ENCODE results near the gene INPP5A.
"Not testable (repeated sequence)": the region's sequence is repeated elsewhere in the genome, so short reads cannot be mapped to it uniquely, and the experiment has no call there.

Gene INPP5A

GRCh38 chr10:132785723-132786475 is 248.3 kb downstream of the INPP5A start, which contains the start of gene NKX6-2:
Gene NKX6-2, minus strand, starts transcription at chr10:132786147. Its CDS starts 199 bp downstream, at chr10:132785948.
- no peak for DNase-seq (ENCODE audit: low read depth)

GRCh38 chr10:132786476-132786883 is 248.9 kb downstream of the INPP5A start:
- DNase-seq (ENCODE audit: low read depth): no peak

DNA sequence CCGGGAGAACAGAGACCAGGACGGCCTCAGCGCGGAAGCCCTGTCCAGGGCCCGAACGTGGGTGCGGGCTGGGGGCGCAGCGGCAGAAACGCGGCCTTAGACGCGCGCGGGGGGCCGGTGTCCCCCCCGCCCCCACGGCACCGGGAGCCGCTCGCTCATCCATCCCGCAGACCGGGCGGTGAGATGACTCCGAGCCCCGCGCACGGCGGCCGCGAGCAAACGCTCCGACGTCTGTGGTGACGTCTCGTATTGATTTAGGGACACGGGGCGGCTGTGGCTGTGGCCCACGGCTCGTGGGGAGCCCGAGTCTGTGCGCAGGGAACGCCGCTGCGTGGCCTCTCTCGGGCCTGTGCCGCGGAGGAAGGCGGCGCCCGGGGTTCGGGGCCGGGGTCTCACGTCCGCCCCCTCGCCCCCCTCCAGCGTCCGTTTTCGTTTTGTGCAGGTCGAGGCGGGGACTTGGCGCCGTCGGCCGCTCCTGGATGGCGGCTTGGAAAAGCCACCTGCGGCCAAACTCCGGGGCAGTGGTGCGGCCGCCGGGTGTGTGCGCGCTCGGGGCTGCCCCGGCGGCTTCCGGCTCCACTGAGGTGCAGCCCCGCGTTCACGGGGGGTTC is 249.4 kb downstream of the INPP5A start:
- no peak for DNase-seq (ENCODE audit: low read depth)

GRCh38 chr10:132787495-132788179 is 250.1 kb downstream of the INPP5A start:
- DNase-seq (ENCODE audit: low read depth): no peak

DNA sequence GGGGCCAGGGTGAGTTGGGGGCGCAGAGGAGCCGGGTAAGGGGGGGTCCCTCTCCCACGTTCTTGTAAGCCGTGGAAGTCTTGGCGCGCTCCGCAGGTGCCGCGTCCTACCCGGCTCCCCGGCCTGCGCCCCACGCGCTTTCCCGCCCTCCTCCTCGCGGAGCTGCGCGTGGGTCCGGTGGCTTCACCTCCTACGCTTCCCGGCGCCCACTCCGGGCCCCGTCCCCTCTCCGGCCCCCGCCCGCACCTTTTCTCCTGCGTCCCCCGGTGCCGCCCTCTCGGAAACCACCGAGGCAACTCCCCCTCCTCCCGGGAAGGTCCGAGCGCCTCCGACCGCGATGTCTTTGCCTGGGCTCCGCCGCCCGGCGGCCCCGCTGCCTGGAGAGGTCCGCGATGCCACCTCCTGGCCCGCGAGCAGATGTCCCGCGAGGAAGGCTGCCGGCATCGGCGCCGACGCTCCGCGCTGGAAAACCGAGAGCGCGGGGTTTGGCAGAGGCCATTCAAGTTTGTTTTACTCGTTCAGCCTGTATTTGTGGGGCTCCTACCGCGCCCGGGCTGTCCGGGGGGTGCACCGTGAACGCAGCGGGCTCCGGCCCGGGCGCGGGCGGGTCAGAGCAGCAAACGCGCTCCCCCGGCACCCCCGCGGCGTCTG is 250.7 kb downstream of the INPP5A start:
- DNase-seq (ENCODE audit: low read depth): no peak

- DNase-seq (ENCODE audit: low read depth): no peak
Observed at GRCh38 chr10:132788831-132789219, 251.2 kb downstream of the INPP5A start.

GRCh38 chr10:132789659-132790148 is 252.1 kb downstream of the INPP5A start:
- no peak for DNase-seq (ENCODE audit: low read depth)

GRCh38 chr10:132790470-132790869 is 252.9 kb downstream of the INPP5A start:
- DNase-seq (ENCODE audit: low read depth): no peak

DNA sequence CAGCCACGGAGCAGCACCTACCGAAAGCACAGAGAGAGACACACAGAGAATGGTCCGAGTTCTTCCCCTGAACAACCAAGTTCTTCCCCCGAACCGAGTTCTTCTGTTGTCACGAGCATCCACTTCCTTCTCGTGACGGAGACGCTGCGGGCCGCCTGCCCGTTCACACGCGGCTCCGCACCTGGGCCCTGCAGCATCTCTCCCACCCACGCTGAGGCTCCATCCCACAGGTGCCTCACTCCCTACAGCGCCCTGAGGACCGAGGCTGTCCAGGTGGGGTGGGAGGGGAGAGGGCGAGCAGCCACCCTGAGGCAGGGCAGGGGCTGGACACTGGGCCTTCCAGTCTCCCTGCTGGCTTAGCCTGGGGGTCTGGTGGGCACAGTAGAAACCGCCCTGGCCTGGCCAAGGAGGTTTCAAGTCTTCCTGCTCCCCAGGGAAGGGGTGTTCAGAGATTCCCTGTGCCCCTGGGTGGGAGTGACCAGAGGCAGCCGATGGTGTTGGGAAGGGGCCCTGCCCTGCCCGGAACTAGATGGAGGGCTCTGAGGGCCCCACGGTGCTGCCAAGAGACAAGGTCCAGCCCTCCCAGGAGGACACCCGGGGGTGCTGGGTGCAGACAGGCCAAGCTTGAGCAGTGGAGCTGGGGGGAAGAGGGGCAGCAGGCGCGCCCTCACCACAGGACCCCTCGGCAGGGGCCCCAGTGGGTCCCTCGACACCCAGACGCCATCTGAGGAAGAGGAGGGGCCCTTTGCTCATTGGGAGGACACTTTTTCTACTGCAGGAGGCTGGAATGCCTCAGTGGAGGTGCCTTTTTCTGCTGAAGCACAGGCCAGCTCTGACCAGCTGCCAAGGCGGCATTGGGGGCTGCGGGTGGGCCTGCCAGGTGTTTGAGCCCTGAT is 253.6 kb downstream of the INPP5A start:
- no peak for DNase-seq (ENCODE audit: low read depth)

- DNase-seq (ENCODE audit: low read depth): not testable (repeated sequence)
Observed at GRCh38 chr10:132792099-132792498, 254.5 kb downstream of the INPP5A start.

- DNase-seq (ENCODE audit: low read depth): no peak
Observed at GRCh38 chr10:132792796-132793195, 255.2 kb downstream of the INPP5A start.

DNA sequence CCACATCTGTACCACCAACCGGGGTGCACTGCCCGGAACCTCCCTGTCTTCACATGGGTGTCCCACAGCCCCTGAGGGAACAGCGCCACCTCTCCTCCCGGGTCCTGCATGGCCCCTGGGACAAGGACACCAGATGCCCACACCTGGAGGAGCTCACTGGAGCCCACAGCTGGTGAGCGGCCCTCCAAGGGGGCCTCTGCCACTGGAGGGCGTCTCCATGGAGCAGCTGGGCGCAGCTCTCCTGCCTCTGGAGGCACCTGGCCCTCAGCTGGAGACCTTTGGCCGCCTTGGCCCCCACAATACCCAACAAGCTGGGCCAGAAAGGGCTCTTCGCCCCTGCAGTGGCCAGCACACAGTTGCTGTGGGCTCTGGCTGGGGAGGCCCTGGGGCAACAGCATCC is 255.6 kb downstream of the INPP5A start:
- DNase-seq (ENCODE audit: low read depth): no peak

DNA sequence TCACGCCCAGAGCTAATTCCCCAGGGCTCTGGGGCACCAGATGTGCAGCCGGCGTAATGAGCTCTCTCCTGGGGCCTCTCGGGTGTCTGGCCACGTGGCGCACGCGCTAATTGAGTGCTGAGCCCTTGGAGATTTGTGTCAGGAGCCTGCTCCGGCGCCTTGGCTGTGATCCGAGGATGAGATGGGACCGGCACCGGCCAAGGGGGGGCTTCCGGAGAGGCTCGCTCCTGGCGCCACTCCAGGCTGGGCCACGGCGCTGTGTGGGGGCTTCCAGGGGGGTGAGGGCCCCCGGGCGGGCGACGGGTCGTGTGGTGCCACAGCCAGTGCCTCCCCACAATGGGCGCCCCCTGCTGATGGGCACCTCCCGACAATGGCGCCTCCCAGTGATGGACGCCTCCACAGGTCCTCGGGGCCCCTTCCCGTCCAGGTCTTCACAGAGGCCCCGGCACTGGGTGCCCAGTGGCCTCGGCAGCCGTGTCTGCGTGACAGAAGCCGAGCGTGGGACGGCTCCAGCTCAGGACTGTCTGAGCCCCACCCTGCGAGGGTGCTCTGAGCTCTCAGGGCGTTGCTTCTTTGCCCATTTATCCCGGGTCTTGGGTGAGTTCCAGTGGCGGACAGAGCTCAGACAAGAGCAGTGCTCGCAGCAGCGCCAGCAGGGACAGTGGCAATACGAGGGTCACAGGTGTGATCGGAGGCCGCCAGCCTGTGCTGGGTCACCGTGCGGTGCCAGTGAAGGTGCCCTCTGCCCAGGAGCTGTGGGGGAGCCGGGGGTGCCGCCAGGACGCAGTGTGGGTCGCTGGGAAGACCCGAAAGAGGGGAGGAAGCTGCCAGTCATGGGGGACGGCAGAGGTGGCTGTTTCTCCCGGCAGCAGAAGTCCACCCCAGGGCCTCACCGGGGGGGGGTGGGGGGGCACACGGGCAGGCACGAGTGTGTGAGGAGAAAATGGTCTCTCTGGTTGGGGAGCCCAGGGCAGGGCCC is 256.6 kb downstream of the INPP5A start:
- DNase-seq (ENCODE audit: low read depth): no peak

GRCh38 chr10:132796846-132797245 is 259.3 kb downstream of the INPP5A start:
- DNase-seq (ENCODE audit: low read depth): no peak

- DNase-seq (ENCODE audit: low read depth): not testable (repeated sequence)
Observed at GRCh38 chr10:132797986-132798385, 260.4 kb downstream of the INPP5A start.

DNA sequence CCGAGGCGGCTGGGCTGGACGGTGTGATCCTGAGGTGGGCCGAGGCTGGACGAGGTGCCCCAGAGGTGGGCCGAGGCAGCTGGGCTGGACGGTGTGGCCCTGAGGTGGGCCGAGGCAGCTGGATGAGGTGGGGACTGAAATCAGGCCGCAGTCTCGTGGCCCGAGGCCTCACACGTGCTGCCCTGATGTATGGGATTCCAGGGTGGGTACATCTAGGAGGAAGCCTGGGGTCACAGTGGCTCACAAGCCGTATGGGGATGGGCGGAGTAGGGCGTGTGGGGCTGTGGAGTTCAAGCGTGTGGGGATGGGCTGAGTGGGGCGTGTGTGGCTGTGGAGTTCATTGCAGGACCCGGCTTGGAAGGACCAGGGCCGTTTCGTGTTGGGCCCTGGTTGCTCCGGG is 260.8 kb downstream of the INPP5A start:
- no peak for DNase-seq (ENCODE audit: low read depth)

DNA sequence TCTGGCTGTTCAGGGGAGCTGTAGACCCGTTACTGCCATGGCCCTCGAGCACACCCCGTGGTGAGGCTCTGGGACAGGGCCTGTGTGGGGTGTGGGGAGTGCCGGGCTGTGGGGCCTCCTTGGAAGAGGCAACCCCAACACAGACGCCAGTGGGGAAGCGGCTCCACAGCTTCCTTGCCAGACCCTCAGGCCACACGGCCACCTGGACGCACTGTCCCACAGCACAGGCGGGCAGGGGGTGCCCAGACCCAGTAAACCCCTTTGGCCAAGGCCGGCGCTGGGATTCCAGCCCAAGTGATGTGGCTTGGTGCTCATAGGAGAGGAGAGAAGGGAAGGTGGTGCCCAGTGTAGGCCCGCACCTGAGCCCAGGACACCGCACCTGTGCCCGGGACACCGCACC is 261.3 kb downstream of the INPP5A start:
- no peak for DNase-seq (ENCODE audit: low read depth)

- DNase-seq (ENCODE audit: low read depth): no peak
Observed at GRCh38 chr10:132799865-132800264, 262.3 kb downstream of the INPP5A start.

DNA sequence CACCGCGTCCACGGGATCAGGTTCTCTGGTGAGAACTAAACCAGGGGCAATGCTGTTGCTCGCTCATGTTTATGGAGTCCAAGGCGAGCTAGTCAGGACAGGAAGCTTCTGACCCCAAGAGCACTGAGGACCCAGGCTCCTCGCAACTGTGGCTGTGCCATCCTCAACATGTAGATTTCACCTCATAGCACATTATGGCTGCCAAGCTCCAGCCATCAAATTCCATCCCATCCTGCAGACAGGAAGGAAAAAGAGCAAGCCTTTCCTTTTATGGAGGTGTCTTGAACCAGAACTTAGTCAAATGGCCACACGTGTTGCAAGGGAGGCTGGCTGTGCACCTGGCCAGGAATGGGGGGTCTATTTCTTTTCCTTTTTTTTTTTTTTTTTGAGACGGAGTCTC is 264.5 kb downstream of the INPP5A start:
- no peak for DNase-seq (ENCODE audit: low read depth)

DNA sequence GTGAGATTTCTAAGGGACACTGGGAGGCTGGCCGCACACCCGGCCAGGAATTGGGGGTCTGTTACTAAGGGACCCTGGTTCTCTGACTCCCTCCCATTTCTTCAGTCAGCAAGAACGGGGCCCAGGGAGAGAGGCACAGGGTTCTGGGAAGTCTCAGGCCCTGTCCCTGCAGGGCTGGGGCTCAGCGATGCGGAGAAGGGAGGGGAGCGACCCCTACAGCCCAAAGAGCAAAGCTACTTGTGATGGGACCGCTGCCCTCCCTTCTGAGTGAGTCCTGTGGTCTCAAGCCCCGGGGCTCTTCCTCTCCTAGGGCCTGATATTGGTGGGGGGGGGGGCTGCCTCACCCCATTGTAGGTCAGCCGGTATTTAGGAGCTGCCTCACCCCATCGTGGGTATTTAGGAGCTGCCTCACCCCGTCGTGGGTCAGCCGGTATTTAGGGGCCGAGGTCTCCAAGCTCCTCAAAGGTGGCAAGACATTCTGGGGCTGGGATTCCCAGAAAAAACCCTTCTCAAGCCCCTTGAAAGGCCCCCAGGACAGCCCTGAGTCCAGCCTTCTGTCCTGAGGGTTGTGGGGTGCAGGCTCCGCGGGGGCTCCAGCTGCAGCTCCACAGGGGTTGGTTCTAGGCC is 265.2 kb downstream of the INPP5A start:
- no peak for DNase-seq (ENCODE audit: low read depth)
